IPS-20b (cell line): ENCODE data around the gene TANGO2.

ENCODE experiments used
- H3K27ac ChIP-seq: one replicate; pipeline ENCODE4 v1.5.1; 2013; ENCODE audit warnings: low read length
- H3K27me3 ChIP-seq: 2 replicates; pipeline ENCODE4 v1.6.1; 2013; ENCODE audit warnings: mild to moderate bottlenecking, low read length, inconsistent platforms; ENCODE audit not compliant: insufficient read depth
- H3K36me3 ChIP-seq: 2 replicates; pipeline ENCODE4 v1.6.1; 2013; ENCODE audit warnings: low read depth, mild to moderate bottlenecking, inconsistent platforms, low read length, moderate library complexity; ENCODE audit not compliant: insufficient read depth
- H3K4me1 ChIP-seq: 2 replicates; pipeline ENCODE4 v1.6.1; 2013; ENCODE audit warnings: mild to moderate bottlenecking, control low read depth, inconsistent platforms, low read length, moderate library complexity; ENCODE audit not compliant: insufficient read depth
- H3K4me3 ChIP-seq: 2 replicates; pipeline ENCODE4 v1.5.1; 2013; ENCODE audit warnings: mild to moderate bottlenecking, low read length, inconsistent platforms
- H3K9ac ChIP-seq: 2 replicates; pipeline ENCODE4 v1.6.1; 2013; ENCODE audit warnings: low read depth, mild to moderate bottlenecking, inconsistent platforms, low read length, moderate library complexity
- H3K9me3 ChIP-seq: 2 replicates; pipeline ENCODE4 v1.6.1; 2013; ENCODE audit warnings: mild to moderate bottlenecking, low read depth, low read length, inconsistent platforms; ENCODE audit not compliant: insufficient read depth

TANGO2 gene

GRCh38 chr22:20053407-20054033, 32.6 kb downstream of the TANGO2 start:
- no peaks in the 10 kb centered on the region for H3K9me3 ChIP-seq
- no peak overlapping the region for H3K27ac ChIP-seq
- H3K4me1 ChIP-seq: no peaks in the 10 kb centered on the region
- no peaks in the 10 kb centered on the region for H3K27me3 ChIP-seq
- no peak overlapping the region for H3K4me3 ChIP-seq
- H3K9ac ChIP-seq: no peak overlapping the region
- no peaks in the 10 kb centered on the region for H3K36me3 ChIP-seq

GRCh38 chr22:20054034-20054427, 33.1 kb downstream of the TANGO2 start:
- Histone ChIP-seq H3K9me3 (no peaks in the 10 kb centered on the region), H3K4me1 (no peaks in the 10 kb centered on the region), H3K36me3 (no peaks in the 10 kb centered on the region), H3K9ac (no peak overlapping the region), H3K27me3 (no peaks in the 10 kb centered on the region), H3K4me3 (no peak overlapping the region), H3K27ac (no peak overlapping the region)

GRCh38 chr22:20054485-20054884, 33.6 kb downstream of the TANGO2 start:
- H3K27me3 ChIP-seq: no peaks in the 10 kb centered on the region
- no peaks in the 10 kb centered on the region for H3K9me3 ChIP-seq
- no peak overlapping the region for H3K27ac ChIP-seq
- no peak overlapping the region for H3K9ac ChIP-seq
- no peaks in the 10 kb centered on the region for H3K4me1 ChIP-seq
- no peak overlapping the region for H3K4me3 ChIP-seq
- H3K36me3 ChIP-seq: no peaks in the 10 kb centered on the region

- no peaks in the 10 kb centered on the region for H3K4me1 ChIP-seq
- no peaks in the 10 kb centered on the region for H3K27me3 ChIP-seq
- no peak overlapping the region for H3K9ac ChIP-seq
- H3K4me3 ChIP-seq: no peak overlapping the region
- H3K27ac ChIP-seq: no peak overlapping the region
- H3K36me3 ChIP-seq: no peaks in the 10 kb centered on the region
- H3K9me3 ChIP-seq: no peaks in the 10 kb centered on the region
These were observed 34.2 kb downstream of the TANGO2 start for GRCh38 chr22:20055144-20055543.

- Histone ChIP-seq H3K27ac (no peak overlapping the region), H3K4me1 (no peaks in the 10 kb centered on the region), H3K36me3 (no peaks in the 10 kb centered on the region), H3K27me3 (no peaks in the 10 kb centered on the region), H3K9ac (no peak overlapping the region), H3K9me3 (no peaks in the 10 kb centered on the region), H3K4me3 (no peak overlapping the region)
These were observed 34.7 kb downstream of the TANGO2 start for GRCh38 chr22:20055654-20056053.

GRCh38 chr22:20056161-20056560, 35.3 kb downstream of the TANGO2 start:
- Histone ChIP-seq H3K27ac (no peak overlapping the region), H3K36me3 (no peaks in the 10 kb centered on the region; the same call in 1 of the 2 replicates)

GRCh38 chr22:20056696-20057386, 35.9 kb downstream of the TANGO2 start:
- Histone ChIP-seq H3K27ac (no peak overlapping the region), H3K4me3 (no peak overlapping the region), H3K4me1 (no peaks in the 10 kb centered on the region), H3K36me3 (no peaks in the 10 kb centered on the region; the same call in 1 of the 2 replicates), H3K27me3 (no peaks in the 10 kb centered on the region), H3K9ac (no peak overlapping the region), H3K9me3 (no peaks in the 10 kb centered on the region)

More at GRCh38 chr22:20056161-20056560, 35.3 kb downstream of the TANGO2 start:
- no peaks in the 10 kb centered on the region for H3K9me3 ChIP-seq
- no peaks in the 10 kb centered on the region for H3K4me1 ChIP-seq
- H3K27me3 ChIP-seq: no peaks in the 10 kb centered on the region
- no peak overlapping the region for H3K9ac ChIP-seq
- H3K4me3 ChIP-seq: no peak overlapping the region

GRCh38 chr22:20057596-20058268, 36.8 kb downstream of the TANGO2 start:
- Histone ChIP-seq H3K36me3 (no peaks in the 10 kb centered on the region; the same call in 1 of the 2 replicates), H3K27me3 (no peaks in the 10 kb centered on the region), H3K4me3 (no peak overlapping the region), H3K9me3 (no peaks in the 10 kb centered on the region), H3K9ac (no peak overlapping the region), H3K4me1 (no peaks in the 10 kb centered on the region), H3K27ac (no peak overlapping the region)

- H3K9ac ChIP-seq: no peak overlapping the region
- no peaks in the 10 kb centered on the region for H3K27me3 ChIP-seq
- no peak overlapping the region for H3K27ac ChIP-seq
- H3K4me3 ChIP-seq: no peak overlapping the region
- no peaks in the 10 kb centered on the region for H3K4me1 ChIP-seq
- H3K36me3 ChIP-seq: no peaks in the 10 kb centered on the region; the same call in 1 of the 2 replicates
- H3K9me3 ChIP-seq: no peaks in the 10 kb centered on the region
These were observed 38.3 kb downstream of the TANGO2 start for GRCh38 chr22:20058989-20059770.

- Histone ChIP-seq H3K9me3 (no peaks in the 10 kb centered on the region), H3K4me3 (no peak overlapping the region), H3K9ac (no peak overlapping the region), H3K27ac (no peak overlapping the region), H3K36me3 (no peaks in the 10 kb centered on the region; the same call in 1 of the 2 replicates), H3K27me3 (no peaks in the 10 kb centered on the region), H3K4me1 (no peaks in the 10 kb centered on the region)
These were observed 40.0 kb downstream of the TANGO2 start for GRCh38 chr22:20060700-20061480.

- Histone ChIP-seq H3K27me3 (no peaks in the 10 kb centered on the region), H3K9me3 (no peaks in the 10 kb centered on the region), H3K4me1 (no peaks in the 10 kb centered on the region), H3K36me3 (no peaks in the 10 kb centered on the region; the same call in 1 of the 2 replicates), H3K9ac (no peak overlapping the region), H3K4me3 (no peak overlapping the region), H3K27ac (no peak overlapping the region)
These were observed 40.6 kb downstream of the TANGO2 start for GRCh38 chr22:20061481-20061861.
